CMK (cell line): Measurements from ENCODE around the gene FMNL2.
"Not testable (repeated sequence)": the region's sequence is repeated elsewhere in the genome, so short reads cannot be mapped to it uniquely, and the experiment has no call there.

Experiments used
- DNase-seq: peaks from one replicate; pipeline ENCODE4 v3.0.0-alpha.2; 2010; ENCODE audit warnings: low read depth

The FMNL2 gene

GRCh38 chr2:152335016-152335725 lies at the start of gene FMNL2:
FMNL2 (plus strand) TSS chr2:152335174.
- no peak for DNase-seq

- DNase-seq: no peak
Observed at GRCh38 chr2:152292991-152293390, 42.0 kb upstream of the FMNL2 start.

GRCh38 chr2:152297715-152298114 lies 37.3 kb upstream of the FMNL2 start:
- DNase-seq: no peak

GRCh38 chr2:152298754-152299153 lies 36.2 kb upstream of the FMNL2 start:
- no peak for DNase-seq

- DNase-seq: no peak
Observed at GRCh38 chr2:152301131-152301530, 33.8 kb upstream of the FMNL2 start.

- DNase-seq: no peak
Observed at GRCh38 chr2:152303951-152304350, 31.0 kb upstream of the FMNL2 start.

GRCh38 chr2:152304836-152305235 lies 30.1 kb upstream of the FMNL2 start:
- DNase-seq: no peak

GRCh38 chr2:152307863-152308262 lies 27.1 kb upstream of the FMNL2 start:
- DNase-seq: no peak

GRCh38 chr2:152309352-152310214 lies 25.4 kb upstream of the FMNL2 start:
- no peak for DNase-seq

- no peak for DNase-seq
Observed at GRCh38 chr2:152319822-152320570, 15.0 kb upstream of the FMNL2 start.

- DNase-seq: no peak
Observed at GRCh38 chr2:152320814-152321213, 14.2 kb upstream of the FMNL2 start.

- no peak for DNase-seq
Observed at GRCh38 chr2:152322222-152322621, 12.8 kb upstream of the FMNL2 start.

GRCh38 chr2:152325126-152325525 lies 9.8 kb upstream of the FMNL2 start:
- not testable (repeated sequence) for DNase-seq

- no peak for DNase-seq
Observed at GRCh38 chr2:152326710-152327109, 8.3 kb upstream of the FMNL2 start.

- DNase-seq: no peak
Observed at GRCh38 chr2:152328013-152328412, 7.0 kb upstream of the FMNL2 start.

- DNase-seq: no peak
Observed at GRCh38 chr2:152330235-152330866, 4.6 kb upstream of the FMNL2 start.

GRCh38 chr2:152334701-152335015 lies 316 bp upstream of the FMNL2 start:
- DNase-seq: no peak

- DNase-seq: no peak
Observed at GRCh38 chr2:152335726-152336118, 748 bp downstream of the FMNL2 start.

GRCh38 chr2:152336119-152336853 lies 1.3 kb downstream of the FMNL2 start:
- no peak for DNase-seq

GRCh38 chr2:152336854-152337510 lies 2.0 kb downstream of the FMNL2 start:
- DNase-seq: no peak

- DNase-seq: no peak
Observed at GRCh38 chr2:152337511-152337903, 2.5 kb downstream of the FMNL2 start.
